Small intestine (tissue), 7 donors: Measurements from ENCODE around the gene MED12L. TPM values are rescaled to one million over a fixed set of nuclear protein-coding genes. Genes with fewer than 3 reads are reported as not detected.

Experiments used
- DNase-seq, 2 donors: peaks; one replicate each; pipeline versions ENCODE4 v3.0.0 to v3.0.0-alpha.2; 2013
- FAIRE-seq: peaks from 2 replicates; lab custom pipeline; 2012; peaks lifted over from hg19 to GRCh38; lab: Jason Lieb, UNC
- H3K27ac ChIP-seq, 3 donors: one replicate each; pipeline ENCODE4 v1.5.1; 2013; ENCODE audit warnings: low read length in 2 of 3, mild to moderate bottlenecking in 2 of 3, control low read depth in 1 of 3, inconsistent platforms in 1 of 3, low read depth in 1 of 3, moderate library complexity in 1 of 3
- H3K27me3 ChIP-seq, 3 donors: one replicate each; pipeline ENCODE4 v1.6.1; 2013; ENCODE audit warnings: low read length in 3 of 3, inconsistent platforms in 1 of 3; ENCODE audit not compliant: control insufficient read depth in 3 of 3, insufficient read depth in 3 of 3
- H3K36me3 ChIP-seq, 3 donors: one replicate each; pipeline ENCODE4 v1.6.1; 2013; ENCODE audit warnings: low read length in 3 of 3, inconsistent platforms in 1 of 3, low read depth in 1 of 3, mild to moderate bottlenecking in 1 of 3, moderate library complexity in 1 of 3; ENCODE audit not compliant: control insufficient read depth in 3 of 3, insufficient read depth in 2 of 3
- H3K4me1 ChIP-seq, 3 donors: one replicate each; pipeline ENCODE4 v1.6.1; 2013; ENCODE audit warnings: low read length in 2 of 3, inconsistent platforms in 1 of 3, low read depth in 1 of 3, mild to moderate bottlenecking in 1 of 3, moderate library complexity in 1 of 3; ENCODE audit not compliant: control insufficient read depth in 3 of 3, insufficient read depth in 2 of 3
- H3K4me3 ChIP-seq, 3 donors: one replicate each; pipeline ENCODE4 v1.5.1; 2013; ENCODE audit warnings: low read length in 3 of 3, control low read depth in 1 of 3, inconsistent platforms in 1 of 3, low read depth in 1 of 3, mild to moderate bottlenecking in 1 of 3, moderate library complexity in 1 of 3
- H3K9me3 ChIP-seq, 2 donors: one replicate each; pipeline ENCODE4 v1.6.1; 2013; ENCODE audit warnings: low read depth in 1 of 2, low read length in 1 of 2; ENCODE audit not compliant: control insufficient read depth in 2 of 2, insufficient read depth in 1 of 2
- WGBS, 3 donors: extraction: QIAGEN DNeasy Blood & Tissue Kit; methylation state at CpG; one replicate each; pipeline ENCODE4 v1.1.7; 2013; 5-methylcytosine and 5-hydroxymethylcytosine counted together
- polyA plus RNA-seq, 4 donors: library from polyadenylated mRNA; stranded (reverse) in 3 of 4; unstranded in 1 of 4; fragments of 200-250 nt in 3 of 4; fragments of 120-200 nt in 1 of 4; gene quantifications; one replicate each; pipeline versions ENCODE4 v1.2.1 to v1.2.3, GENCODE V29; 2013
- donor health status: healthy with polysubstance abuse.
- donor health status: control.
- donor health status: control.
- donor health status: Bipolar disorder and iron deficiency.
- donor health status: healthy.

Gene MED12L
- polyA plus RNA-seq, 4 donors = 0.16 to 2.4 (median 0.36) TPM

DNA sequence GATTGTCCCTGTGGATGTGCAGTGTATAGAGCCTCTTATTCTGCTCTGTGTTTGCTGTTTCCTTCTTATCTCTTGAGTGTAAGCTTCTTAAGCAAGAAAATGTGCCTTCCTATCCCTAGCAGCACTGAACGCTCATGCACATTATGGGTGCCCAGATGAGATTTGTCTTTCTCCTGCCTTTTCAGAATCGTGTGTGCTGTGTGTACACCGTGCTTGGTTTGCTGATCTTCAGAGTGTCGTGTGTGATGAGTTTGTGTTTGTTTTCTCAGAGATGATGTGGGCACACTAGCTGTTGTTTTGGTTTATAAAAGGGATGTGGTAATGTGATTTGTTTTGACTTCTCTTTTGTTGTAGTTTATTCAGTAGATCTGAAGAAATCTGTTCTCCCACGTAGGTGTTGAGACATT, 97.8 kb downstream of the MED12L start:
- H3K4me1 ChIP-seq = peaks cover 0 to 3% (median 0%) of the 10 kb centered on the region in 3 donors
- H3K9me3 ChIP-seq = no peaks in the 10 kb centered on the region
- peak overlapping the region in 1 of 3 donors; percentile 54 for H3K27ac ChIP-seq
- WGBS, 3 donors = 60 to 77% (median 68%) methylated on average over 5 of the region's 5 CpGs
- FAIRE-seq (no peak), DNase-seq (peak in 1 of 2 donors; percentile 36)
- H3K4me3 ChIP-seq = no peak overlapping the region
- H3K36me3 ChIP-seq = peaks cover 0 to 2% (median 0%) of the 10 kb centered on the region in 3 donors
- no peaks in the 10 kb centered on the region for H3K27me3 ChIP-seq

GRCh38 chr3:151191095-151191494, 105.6 kb downstream of the MED12L start:
- FAIRE-seq (no peak), DNase-seq (no peak)
- H3K27me3 ChIP-seq = no peaks in the 10 kb centered on the region
- peaks cover 0 to 6% (median 0%) of the 10 kb centered on the region in 3 donors for H3K36me3 ChIP-seq
- WGBS, 3 donors = 80 to 93% (median 84%) methylated on average over 1 of the region's 1 CpG
- H3K4me1 ChIP-seq = no peaks in the 10 kb centered on the region
- H3K27ac ChIP-seq = no peak overlapping the region
- no peak overlapping the region for H3K4me3 ChIP-seq
- no peaks in the 10 kb centered on the region for H3K9me3 ChIP-seq

- Histone ChIP-seq H3K27ac (no peak overlapping the region), H3K27me3 (no peaks in the 10 kb centered on the region), H3K36me3 (peaks cover 0 to 11% (median 0%) of the 10 kb centered on the region in 3 donors), H3K9me3 (no peaks in the 10 kb centered on the region), H3K4me1 (no peaks in the 10 kb centered on the region), H3K4me3 (no peak overlapping the region)
- no peak for DNase-seq
- no peak for FAIRE-seq
- WGBS, 3 donors = 91 to 94% (median 92%) methylated on average over 6 of the region's 6 CpGs
Observed at GRCh38 chr3:151192545-151192944, 107.1 kb downstream of the MED12L start.

DNA sequence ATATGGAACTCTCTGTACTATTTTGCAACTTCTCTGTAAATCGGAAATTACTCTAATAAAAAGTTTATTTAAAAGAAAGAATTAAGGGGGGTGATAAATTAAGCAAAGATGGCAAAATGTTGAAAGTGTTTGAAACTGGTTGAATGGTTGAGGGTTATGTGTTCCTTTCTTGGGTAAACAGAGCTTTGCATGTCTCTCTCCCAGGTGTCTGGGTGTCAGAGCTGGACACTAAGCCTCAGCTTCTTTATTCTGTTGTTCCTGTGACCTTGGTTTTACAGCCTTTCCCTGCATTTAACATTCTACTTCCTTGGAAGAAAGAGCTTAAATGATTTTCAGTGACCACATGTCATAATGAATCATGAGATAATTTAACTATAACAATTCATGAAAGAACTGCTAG, 110.4 kb downstream of the MED12L start:
- Histone ChIP-seq H3K4me3 (no peak overlapping the region), H3K9me3 (no peaks in the 10 kb centered on the region), H3K27ac (no peak overlapping the region), H3K4me1 (peaks cover 0 to 3% (median 0%) of the 10 kb centered on the region in 3 donors), H3K27me3 (no peaks in the 10 kb centered on the region), H3K36me3 (peaks cover 0 to 6% (median 2%) of the 10 kb centered on the region in 3 donors)
- no peak for DNase-seq
- 82 to 97% (median 89%) methylated on average over 1 of the region's 1 CpG for WGBS, 3 donors
- FAIRE-seq = no peak

- peaks cover 0 to 6% (median 2%) of the 10 kb centered on the region in 3 donors for H3K36me3 ChIP-seq
- no peak for FAIRE-seq
Observed at GRCh38 chr3:151196434-151196833, 111.0 kb downstream of the MED12L start.

GRCh38 chr3:151197228-151197627, 111.8 kb downstream of the MED12L start:
- FAIRE-seq = no peak
- Histone ChIP-seq H3K4me3 (no peak overlapping the region), H3K36me3 (peaks cover 0 to 6% (median 2%) of the 10 kb centered on the region in 3 donors), H3K9me3 (no peaks in the 10 kb centered on the region), H3K4me1 (peaks cover 0 to 3% (median 0%) of the 10 kb centered on the region in 3 donors), H3K27ac (no peak overlapping the region), H3K27me3 (no peaks in the 10 kb centered on the region)
- 92 to 97% (median 96%) methylated on average over 8 of the region's 8 CpGs for WGBS, 3 donors
- DNase-seq = no peak

More at GRCh38 chr3:151196434-151196833, 111.0 kb downstream of the MED12L start:
- H3K4me1 ChIP-seq = peaks cover 0 to 3% (median 0%) of the 10 kb centered on the region in 3 donors
- H3K4me3 ChIP-seq = no peak overlapping the region
- no peaks in the 10 kb centered on the region for H3K9me3 ChIP-seq
- DNase-seq = no peak
- no peaks in the 10 kb centered on the region for H3K27me3 ChIP-seq
- H3K27ac ChIP-seq = no peak overlapping the region

GRCh38 chr3:151197981-151198767, 112.7 kb downstream of the MED12L start:
- H3K4me1 ChIP-seq = peaks cover 0 to 3% (median 0%) of the 10 kb centered on the region in 3 donors
- no peaks in the 10 kb centered on the region for H3K9me3 ChIP-seq
- 34 to 68% (median 44%) methylated on average over 6 of the region's 6 CpGs for WGBS, 3 donors
- DNase-seq (peak; percentile 40 to 61), FAIRE-seq (peak; percentile 19)
- no peak overlapping the region for H3K4me3 ChIP-seq
- H3K27me3 ChIP-seq = no peaks in the 10 kb centered on the region
- peaks cover 0 to 6% (median 2%) of the 10 kb centered on the region in 3 donors for H3K36me3 ChIP-seq
- H3K27ac ChIP-seq = no peak overlapping the region

GRCh38 chr3:151198849-151199248, 113.4 kb downstream of the MED12L start:
- no peaks in the 10 kb centered on the region for H3K9me3 ChIP-seq
- no peak overlapping the region for H3K27ac ChIP-seq
- WGBS, 3 donors = 74 to 91% (median 79%) methylated on average over 5 of the region's 5 CpGs
- DNase-seq (no peak), FAIRE-seq (no peak)
- H3K36me3 ChIP-seq = peaks cover 0 to 6% (median 2%) of the 10 kb centered on the region in 3 donors
- no peaks in the 10 kb centered on the region for H3K27me3 ChIP-seq
- H3K4me1 ChIP-seq = peaks cover 0 to 3% (median 0%) of the 10 kb centered on the region in 3 donors
- H3K4me3 ChIP-seq = no peak overlapping the region
